Fibroblast of lung (primary cell): ENCODE data around the gene RPA3. TPM values are rescaled to one million over a fixed set of nuclear protein-coding genes. Genes with fewer than 3 reads are reported as not detected.

Experiments used
- DNase-seq, 2 donors: peaks; one replicate each; pipeline versions ENCODE4 v3.0.0 to v3.0.0-alpha.2; 2010; ENCODE audit warnings: low read depth in 2 of 2
- H2AFZ ChIP-seq: 2 replicates; pipeline ENCODE4 v1.5.1; 2012; ENCODE audit warnings: low read length, control low read depth, inconsistent platforms
- H3K27ac ChIP-seq: 2 replicates; pipeline ENCODE4 v1.5.1; 2011; ENCODE audit warnings: low read length, control low read depth; ENCODE audit not compliant: insufficient read depth
- H3K27me3 ChIP-seq: 2 replicates; pipeline ENCODE4 v1.5.1; 2011; ENCODE audit warnings: mild to moderate bottlenecking, low read length; ENCODE audit not compliant: control insufficient read depth, insufficient read depth
- H3K36me3 ChIP-seq: 2 replicates; pipeline ENCODE4 v1.5.1; 2011; ENCODE audit warnings: low read length; ENCODE audit not compliant: control insufficient read depth, insufficient read depth
- H3K4me1 ChIP-seq: 2 replicates; pipeline ENCODE4 v1.5.1; 2011; ENCODE audit warnings: low read length; ENCODE audit not compliant: control insufficient read depth, insufficient read depth; ENCODE audit errors: extremely low read depth
- H3K4me2 ChIP-seq: 2 replicates; pipeline ENCODE4 v1.5.1; 2011; ENCODE audit warnings: low read length, control low read depth; ENCODE audit not compliant: insufficient read depth; ENCODE audit errors: extremely low read depth
- H3K4me3 ChIP-seq, 4 experiments: fragments of 200-600 bp in 1 of 4; sonication (generic) in 1 of 4; replicated peaks in 1 of 4; 2 replicates each; pipeline ENCODE4 v1.5.1; 2011 to 2016; ENCODE audit warnings: low read length in 4 of 4, low read depth in 3 of 4, mild to moderate bottlenecking in 3 of 4, control low read depth in 2 of 4, inconsistent platforms in 1 of 4, mixed read lengths in 1 of 4; ENCODE audit not compliant: insufficient read depth in 1 of 4; ENCODE audit errors: control extremely low read depth in 1 of 4
- H3K79me2 ChIP-seq: 2 replicates; pipeline ENCODE4 v1.5.1; 2012; ENCODE audit warnings: mild to moderate bottlenecking, low read length, inconsistent platforms; ENCODE audit not compliant: control insufficient read depth, insufficient read depth
- H3K9ac ChIP-seq: 2 replicates; pipeline ENCODE4 v1.5.1; 2011; ENCODE audit warnings: mild to moderate bottlenecking, low read length, control low read depth; ENCODE audit not compliant: insufficient read depth
- H3K9me3 ChIP-seq: 2 replicates; pipeline ENCODE4 v1.5.1; 2012; ENCODE audit warnings: low read depth, low read length; ENCODE audit not compliant: control insufficient read depth, insufficient read depth
- H4K20me1 ChIP-seq: 2 replicates; pipeline ENCODE4 v1.5.1; 2011; ENCODE audit warnings: low read length; ENCODE audit not compliant: control insufficient read depth, insufficient read depth; ENCODE audit errors: extremely low read depth
- EZH2 ChIP-seq: IDR thresholded peaks from 2 replicates; pipeline ENCODE4 v1.5.1; 2012; ENCODE audit warnings: low read length, control low read depth, mild to moderate bottlenecking; ENCODE audit errors: missing control alignments
- polyA plus RNA-seq, 2 donors: library from polyadenylated mRNA; depleted of rRNA in 1 of 2; stranded (reverse) in 1 of 2; unstranded in 1 of 2; fragments of >200 nt; gene quantifications; 2 replicates each; pipeline ENCODE4 v1.2.1, GENCODE V29; 2011 to 2012; ENCODE audit warnings: missing spikeins in 1 of 2
- total RNA-seq: library from RNA; depleted of rRNA; stranded (reverse); fragments of >200 nt; gene quantifications from 2 replicates; pipeline ENCODE4 v1.2.1, GENCODE V29; 2014
- TF ChIP-seq, protein P1 (sequence below), 2 donors: IDR thresholded peaks in 1 of 2; conservative IDR thresholded peaks in 1 of 2; 1 replicate in 1 of 2; 2 replicates in 1 of 2; pipeline ENCODE4 v1.5.1; 2011 to 2012; ENCODE audit warnings: low read length in 2 of 2, control low read depth in 1 of 2, inconsistent platforms in 1 of 2, low read depth in 1 of 2, mild to moderate bottlenecking in 1 of 2

RPA3 gene
- total and polyA plus RNA-seq, 2 donors (not counting 1 experiment from before 2014, with no cell fraction given): 19.0 to 23.9 TPM

DNA sequence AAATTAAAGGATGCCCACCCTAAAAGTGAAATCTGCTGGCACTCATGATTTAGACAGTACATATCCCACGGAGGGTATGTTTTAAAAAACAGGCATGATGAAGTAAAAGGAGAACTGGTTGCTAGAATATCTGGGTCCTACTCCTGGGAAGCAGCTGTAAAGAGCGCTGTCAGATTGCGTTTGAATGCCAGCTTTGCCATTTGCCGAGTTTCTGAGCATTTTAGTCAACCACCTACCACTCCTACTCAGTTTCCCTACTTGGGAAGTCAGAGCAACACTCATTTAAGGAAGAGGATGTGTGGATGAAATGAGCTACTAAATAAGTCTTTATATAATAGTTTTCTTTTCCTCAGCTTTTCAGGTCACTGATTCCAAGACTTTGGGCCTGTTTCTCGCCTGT is 79.0 kb downstream of the RPA3 start:
- Histone ChIP-seq H3K4me2 (peak overlapping the region; percentile 81), H2AFZ (peak overlapping the region; percentile 99), H3K27me3 (no peaks in the 10 kb centered on the region), H3K4me3 (peak overlapping the region; percentile 80 to 90 (median 84)), H3K79me2 (peaks cover 3% of the 10 kb centered on the region), H3K9me3 (no peaks in the 10 kb centered on the region), H3K36me3 (no peaks in the 10 kb centered on the region), H4K20me1 (no peaks in the 10 kb centered on the region), H3K4me1 (no peaks in the 10 kb centered on the region), H3K9ac (peak overlapping the region; percentile 67), H3K27ac (peak overlapping the region; percentile 87)
- peak; percentile 2 to 6 for DNase-seq
- TF ChIP-seq EZH2: no peak
- TF ChIP-seq, protein P1, sequence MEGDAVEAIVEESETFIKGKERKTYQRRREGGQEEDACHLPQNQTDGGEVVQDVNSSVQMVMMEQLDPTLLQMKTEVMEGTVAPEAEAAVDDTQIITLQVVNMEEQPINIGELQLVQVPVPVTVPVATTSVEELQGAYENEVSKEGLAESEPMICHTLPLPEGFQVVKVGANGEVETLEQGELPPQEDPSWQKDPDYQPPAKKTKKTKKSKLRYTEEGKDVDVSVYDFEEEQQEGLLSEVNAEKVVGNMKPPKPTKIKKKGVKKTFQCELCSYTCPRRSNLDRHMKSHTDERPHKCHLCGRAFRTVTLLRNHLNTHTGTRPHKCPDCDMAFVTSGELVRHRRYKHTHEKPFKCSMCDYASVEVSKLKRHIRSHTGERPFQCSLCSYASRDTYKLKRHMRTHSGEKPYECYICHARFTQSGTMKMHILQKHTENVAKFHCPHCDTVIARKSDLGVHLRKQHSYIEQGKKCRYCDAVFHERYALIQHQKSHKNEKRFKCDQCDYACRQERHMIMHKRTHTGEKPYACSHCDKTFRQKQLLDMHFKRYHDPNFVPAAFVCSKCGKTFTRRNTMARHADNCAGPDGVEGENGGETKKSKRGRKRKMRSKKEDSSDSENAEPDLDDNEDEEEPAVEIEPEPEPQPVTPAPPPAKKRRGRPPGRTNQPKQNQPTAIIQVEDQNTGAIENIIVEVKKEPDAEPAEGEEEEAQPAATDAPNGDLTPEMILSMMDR (conservative IDR thresholded peaks at IDR 0.05 in 1 of 2, IDR thresholded peaks at IDR 0.05 in 1 of 2; ENCODE audit: low read depth in 1 of 2, low read length in 2 of 2): no peak

DNA sequence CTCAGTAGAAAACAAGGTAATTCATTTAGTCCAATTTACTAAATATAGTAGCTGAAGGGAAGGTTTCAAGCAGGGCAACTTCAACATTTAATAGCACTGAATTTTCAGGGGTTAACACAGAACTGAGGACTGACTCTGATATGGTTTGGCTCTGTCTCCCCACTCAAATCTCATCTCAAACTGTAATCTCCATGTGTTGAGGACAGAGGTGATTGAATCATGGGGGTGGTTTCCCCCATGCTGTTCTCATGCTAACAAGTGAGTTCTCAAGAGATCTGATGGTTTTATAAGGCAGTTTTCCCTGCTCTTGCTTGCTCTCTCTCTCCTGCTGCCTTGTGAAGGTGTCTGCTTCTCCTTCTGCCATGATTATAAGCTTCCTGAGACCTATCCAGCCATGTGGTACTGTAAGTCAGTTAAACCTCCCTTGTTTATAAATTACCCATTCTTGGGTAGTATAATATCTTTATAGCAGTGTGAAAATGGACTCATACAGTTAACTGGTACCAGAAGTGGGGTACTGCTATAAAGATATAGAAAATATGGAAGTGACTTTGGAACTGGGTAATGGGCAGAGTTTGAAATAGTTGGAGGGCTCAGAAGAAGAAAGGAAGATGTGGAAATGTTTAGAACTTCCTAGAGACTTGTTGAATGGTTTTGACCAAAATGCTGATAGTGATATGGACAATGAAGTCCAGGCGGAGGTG is 87.6 kb downstream of the RPA3 start:
- Histone ChIP-seq H3K27me3 (no peaks in the 10 kb centered on the region), H2AFZ (no peak overlapping the region), H3K4me1 (no peaks in the 10 kb centered on the region), H3K4me3 (no peak overlapping the region), H3K9ac (no peak overlapping the region), H3K4me2 (no peak overlapping the region), H3K9me3 (no peaks in the 10 kb centered on the region), H3K27ac (no peak overlapping the region), H4K20me1 (no peaks in the 10 kb centered on the region), H3K79me2 (no peaks in the 10 kb centered on the region), H3K36me3 (no peaks in the 10 kb centered on the region)
- TF ChIP-seq EZH2: no peak
- TF ChIP-seq, protein P1 (conservative IDR thresholded peaks at IDR 0.05 in 1 of 2, IDR thresholded peaks at IDR 0.05 in 1 of 2; ENCODE audit: low read depth in 1 of 2, low read length in 2 of 2): no peak
- DNase-seq: no peak

DNA sequence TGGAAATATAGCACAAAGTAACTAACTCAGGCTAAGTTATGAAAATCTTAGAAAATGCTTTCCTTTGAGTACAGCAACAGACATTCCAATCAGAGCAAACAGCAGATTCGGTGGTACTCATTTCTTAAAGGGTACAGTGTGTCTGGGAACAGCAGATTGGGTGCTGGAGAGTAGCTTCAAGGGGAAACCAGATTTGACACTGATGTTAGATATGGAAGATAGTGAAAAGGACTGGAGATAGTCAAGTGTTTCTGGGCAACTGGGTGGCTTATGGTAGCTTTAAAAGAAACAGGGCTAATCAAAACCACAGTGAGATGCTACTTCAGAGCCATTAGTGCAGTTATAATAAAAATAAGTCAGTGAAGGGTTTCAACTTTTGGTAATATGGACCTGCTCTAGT is 89.9 kb downstream of the RPA3 start:
- Histone ChIP-seq H4K20me1 (no peaks in the 10 kb centered on the region), H3K4me1 (no peaks in the 10 kb centered on the region), H3K9ac (no peak overlapping the region)

More for the DNA sequence above, 89.9 kb downstream of the RPA3 start:
- Histone ChIP-seq H3K36me3 (no peaks in the 10 kb centered on the region), H3K4me3 (no peak overlapping the region), H3K9me3 (no peaks in the 10 kb centered on the region), H2AFZ (no peak overlapping the region), H3K27ac (no peak overlapping the region), H3K4me2 (no peak overlapping the region), H3K27me3 (no peaks in the 10 kb centered on the region), H3K79me2 (no peaks in the 10 kb centered on the region)
- no peak for DNase-seq
- TF ChIP-seq, protein P1 (conservative IDR thresholded peaks at IDR 0.05 in 1 of 2, IDR thresholded peaks at IDR 0.05 in 1 of 2; ENCODE audit: low read depth in 1 of 2, low read length in 2 of 2): no peak
- TF ChIP-seq EZH2: no peak
